ENCODE data around the gene ELMO1.

Gene ELMO1

DNA sequence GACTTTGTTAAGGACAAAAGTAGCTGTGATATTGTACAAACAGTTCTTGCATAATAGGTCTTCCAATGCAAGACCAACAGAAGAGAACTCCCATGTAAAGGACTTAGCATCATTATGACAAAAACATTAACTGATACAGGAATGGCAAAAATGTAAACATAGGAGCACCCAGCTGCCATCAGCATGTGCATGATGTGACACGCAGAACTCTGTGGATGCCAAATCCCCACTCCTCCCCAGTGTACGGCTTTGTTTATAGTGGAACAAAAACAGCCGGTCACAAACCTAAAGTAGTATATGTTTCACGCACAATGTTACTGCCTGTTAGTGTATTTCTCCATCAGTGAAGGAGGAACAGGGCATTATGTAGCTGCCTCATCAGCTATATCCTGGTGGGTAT lies 408.3 kb downstream of the ELMO1 start:
- no peak for DNase-seq

DNA sequence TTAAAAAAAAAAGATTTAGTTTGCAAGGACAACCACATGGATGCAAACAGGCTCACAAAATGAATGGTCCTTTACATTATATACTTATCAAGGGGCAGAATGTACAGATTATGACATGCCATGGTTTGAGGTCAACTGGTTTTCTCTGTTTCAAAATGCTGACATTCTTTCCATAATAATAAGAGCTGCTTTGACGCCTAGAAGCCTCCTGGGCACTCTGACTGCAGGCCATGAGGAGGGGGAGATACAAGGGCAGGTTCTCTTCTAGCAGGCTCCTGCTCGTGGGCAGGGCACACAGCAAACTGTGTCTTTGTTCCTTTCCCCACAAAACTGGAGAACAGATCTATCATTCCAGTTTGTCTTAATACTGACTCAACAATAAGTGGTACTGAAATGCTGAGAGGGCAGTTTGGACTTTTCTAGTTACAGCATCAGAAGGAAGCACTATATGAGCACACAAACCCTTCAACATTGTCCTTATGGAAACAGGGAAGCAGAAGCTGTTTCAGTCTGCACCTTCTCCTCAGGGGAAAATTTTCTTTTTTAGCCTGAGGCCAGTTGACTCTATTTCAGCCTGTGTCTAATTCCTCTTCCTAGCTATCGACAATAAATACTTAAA lies 409.4 kb downstream of the ELMO1 start:
- DNase-seq = no peak

DNA sequence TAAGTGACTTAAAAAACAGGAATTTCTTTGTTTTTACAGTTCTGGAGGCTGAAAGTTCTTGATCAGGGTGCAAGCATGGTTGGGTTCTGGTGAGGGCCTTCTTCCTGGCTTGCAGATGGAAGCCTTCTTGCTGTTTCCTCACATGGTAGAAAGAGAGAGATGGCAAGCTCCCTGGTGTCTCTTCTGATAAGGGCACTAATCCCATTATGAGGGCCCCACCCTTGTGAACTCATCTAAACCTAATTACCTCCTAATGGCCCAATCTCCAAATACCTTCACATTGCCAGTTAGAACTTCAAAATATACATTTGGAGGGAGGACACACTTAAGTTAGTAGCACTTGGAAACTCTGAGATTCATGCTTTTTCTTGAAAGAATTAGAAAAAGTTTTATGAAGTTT lies 410.0 kb downstream of the ELMO1 start:
- no peak for DNase-seq

DNA sequence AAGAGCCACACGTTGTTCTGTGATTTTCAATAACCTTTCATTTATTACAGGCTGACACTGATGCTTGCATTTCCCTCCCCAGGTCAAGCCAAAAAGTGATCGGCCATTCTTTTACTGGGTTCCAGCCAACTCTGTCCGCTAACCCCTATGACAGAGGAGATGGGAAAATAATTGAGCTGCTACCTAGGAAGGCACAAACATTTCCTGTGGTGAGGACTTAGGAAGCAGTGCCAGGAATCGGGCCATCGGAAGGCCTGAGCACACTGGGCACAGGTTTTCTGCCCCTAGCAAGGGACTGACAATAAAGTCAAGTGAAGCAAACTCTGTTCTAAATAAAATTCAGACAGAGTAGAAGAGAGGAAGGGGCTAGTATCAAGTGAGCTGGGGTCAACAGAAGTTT lies 411.4 kb downstream of the ELMO1 start:
- DNase-seq = no peak

DNA sequence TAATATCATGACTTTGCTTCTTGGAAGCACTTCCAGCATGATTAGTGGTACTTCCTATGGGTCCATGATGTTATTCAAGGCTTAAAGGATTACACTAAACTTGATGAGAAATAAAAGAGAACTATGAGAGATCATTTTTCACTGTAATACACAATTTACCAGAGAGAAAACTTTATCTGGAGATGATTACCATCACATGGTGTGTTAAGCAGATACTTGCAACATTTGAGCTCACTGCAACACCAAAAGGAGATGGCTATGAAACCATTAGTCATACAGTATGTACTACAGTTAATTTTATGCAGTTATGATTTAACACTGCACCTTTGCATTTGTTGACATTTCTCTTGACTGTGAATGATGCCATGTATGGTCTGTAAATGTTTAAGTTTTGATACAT lies 413.0 kb downstream of the ELMO1 start:
- DNase-seq = peak; percentile 15

DNA sequence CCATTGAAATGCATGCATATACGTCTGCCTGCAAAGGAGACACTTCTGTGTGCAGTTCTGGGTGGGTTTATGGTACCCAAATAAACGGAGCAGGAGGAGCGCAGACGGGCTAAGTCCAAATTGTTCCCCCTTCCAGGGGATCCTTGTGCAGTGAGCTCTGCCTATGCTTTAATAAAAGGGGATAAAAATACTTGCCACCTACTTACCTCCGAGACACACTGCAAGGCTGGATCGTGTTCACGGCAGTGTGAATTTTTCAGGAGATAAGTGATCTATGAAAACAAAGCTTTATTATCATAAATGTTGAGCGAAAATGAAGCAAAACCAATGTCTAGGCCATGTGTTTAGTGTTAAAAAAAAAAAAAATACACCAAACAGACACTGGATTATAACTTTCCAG lies 415.5 kb downstream of the ELMO1 start:
- DNase-seq = no peak

DNA sequence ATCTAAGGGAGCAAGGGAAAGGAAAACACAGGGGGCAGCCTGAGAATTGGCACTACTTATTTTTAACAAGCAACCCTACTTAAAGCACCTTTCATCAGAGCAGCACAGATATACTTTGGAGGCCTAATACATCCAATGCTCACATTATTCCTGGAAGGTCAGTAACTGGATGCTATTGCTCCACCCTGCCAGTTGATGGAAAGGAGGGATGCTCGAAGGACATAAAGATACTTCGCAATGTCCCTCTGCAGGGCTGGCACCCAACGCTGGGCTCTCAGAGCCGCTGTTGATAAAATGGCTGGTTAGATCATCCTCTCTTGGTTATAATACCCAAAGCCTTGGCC lies 416.4 kb downstream of the ELMO1 start:
- no peak for DNase-seq

DNA sequence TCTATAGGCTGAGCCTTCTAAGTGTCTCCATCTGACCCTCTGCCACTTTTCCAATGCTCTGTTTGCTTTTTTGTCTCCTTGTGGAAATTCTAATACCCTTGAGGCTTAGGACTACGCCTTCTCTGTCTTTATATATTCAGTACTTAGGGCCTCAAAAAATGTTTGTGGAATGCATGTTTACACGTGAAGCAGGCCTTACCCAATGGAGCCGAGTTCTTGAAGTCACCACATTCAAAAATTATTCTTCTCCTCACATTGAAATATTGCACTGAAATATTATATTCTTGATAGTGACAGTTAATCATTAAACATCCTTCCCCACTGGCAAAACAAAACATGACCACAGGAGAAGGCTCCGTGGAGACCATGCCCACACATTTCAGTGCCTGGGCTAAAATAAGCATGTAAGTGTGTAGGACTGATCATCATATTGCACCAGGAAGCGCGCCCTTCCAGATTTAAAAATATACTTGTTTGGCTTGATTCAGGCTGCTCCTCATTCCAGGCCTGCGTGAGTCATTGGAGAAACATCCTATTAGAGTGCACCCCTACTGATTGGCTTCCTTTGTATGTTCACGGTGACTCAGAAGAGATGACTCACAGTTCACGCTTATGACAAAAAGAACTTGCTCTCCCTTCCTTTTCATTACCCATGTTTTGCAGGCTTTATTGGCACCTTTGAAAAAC lies 416.9 kb downstream of the ELMO1 start:
- DNase-seq = peak; percentile 86

DNA sequence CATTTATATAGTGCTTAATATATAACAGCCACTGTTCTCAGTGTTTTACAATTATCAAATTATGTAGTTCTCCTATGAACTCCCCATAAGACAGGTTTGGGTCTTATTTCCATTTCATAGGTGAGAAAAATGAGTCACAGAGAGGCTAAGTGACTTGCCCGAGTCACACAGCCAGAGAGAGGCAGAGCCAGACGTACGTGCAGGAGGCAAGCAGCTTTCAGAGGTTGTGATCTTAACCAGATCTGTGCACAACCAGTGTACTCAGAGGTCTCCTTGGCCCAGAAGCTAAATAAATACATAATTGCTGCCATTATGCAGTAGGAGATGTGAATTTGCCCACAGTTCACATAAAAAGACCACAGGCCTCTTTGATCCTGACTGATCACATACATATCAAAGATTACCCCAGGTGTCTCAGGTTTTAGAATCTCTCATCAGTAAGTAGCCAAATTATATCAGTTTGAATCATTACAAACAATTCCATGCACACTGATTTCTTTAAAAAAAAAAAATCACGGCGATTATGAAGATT lies 419.7 kb downstream of the ELMO1 start:
- peak; percentile 71 for DNase-seq

DNA sequence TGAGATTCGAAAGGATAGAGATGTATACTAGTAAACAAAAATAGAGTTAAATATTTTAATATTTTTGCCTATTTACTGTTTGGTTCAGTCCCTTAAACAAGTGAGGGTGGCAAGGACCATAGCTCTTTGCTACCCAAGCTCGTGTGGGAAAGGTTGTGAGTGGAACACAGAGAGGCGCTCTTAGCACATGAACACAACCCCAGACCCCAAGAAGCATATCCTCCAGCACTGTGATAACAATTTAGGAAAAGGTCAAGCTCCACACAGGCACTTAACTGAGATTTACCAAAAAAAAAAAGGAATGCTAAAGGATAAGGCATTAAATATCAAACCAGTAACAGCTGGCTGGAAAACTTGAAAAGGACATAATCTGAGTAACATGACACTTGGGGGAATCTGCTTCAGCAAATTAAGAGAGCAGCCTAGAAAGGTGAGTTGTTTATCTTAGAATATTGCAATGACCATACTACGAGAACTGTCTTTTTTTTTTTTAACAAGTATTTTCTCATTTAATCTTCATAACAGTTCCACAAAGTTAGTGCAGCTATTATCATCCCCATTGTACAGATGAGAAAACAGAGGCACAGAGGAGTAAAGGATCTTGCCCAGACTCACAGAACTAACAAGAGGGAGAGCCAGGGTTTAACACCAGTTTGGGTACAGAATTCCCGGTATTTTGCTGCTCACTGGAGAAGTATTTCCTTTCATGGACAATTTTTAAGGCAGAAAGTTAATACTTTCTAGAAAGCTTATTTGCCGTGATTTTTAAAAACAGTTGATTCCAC lies 420.9 kb downstream of the ELMO1 start:
- no peak for DNase-seq

DNA sequence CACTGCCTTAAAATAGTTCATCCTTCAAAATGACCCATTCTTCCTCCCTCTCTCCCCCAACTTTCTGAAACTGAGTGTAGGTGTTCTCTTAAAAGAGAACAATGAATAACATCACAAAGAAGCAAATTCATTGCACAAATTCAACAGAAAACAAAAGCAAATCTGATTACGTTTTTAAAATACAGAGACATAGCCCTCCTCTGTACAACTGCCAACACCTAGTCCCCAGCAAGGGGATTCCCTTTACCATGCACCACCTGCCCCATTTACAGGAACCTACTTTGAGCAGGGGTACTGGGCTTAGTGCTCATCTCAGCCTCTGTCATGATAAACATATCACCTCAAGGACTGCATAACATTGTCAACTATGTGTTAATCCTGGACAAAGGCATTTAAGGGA lies 421.6 kb downstream of the ELMO1 start:
- no peak for DNase-seq

DNA sequence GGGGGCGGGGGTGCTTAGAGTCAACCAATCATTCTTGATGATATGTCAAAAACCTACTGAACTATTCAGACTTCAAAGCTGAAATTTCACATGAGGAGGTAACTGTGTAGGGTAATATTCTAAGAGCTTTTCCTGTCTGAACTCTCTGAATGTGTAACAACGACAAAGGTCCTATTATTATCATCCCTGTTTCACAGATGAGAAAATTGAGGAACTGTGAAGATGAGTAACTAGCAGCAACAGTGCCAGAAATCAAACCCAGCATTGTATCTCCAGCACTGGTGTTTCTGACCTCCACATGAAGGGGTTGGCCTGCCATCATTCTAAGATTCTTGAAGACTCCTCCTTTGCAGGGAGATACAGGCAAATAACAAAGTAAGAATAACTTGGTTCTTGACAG lies 429.7 kb downstream of the ELMO1 start:
- DNase-seq = no peak

DNA sequence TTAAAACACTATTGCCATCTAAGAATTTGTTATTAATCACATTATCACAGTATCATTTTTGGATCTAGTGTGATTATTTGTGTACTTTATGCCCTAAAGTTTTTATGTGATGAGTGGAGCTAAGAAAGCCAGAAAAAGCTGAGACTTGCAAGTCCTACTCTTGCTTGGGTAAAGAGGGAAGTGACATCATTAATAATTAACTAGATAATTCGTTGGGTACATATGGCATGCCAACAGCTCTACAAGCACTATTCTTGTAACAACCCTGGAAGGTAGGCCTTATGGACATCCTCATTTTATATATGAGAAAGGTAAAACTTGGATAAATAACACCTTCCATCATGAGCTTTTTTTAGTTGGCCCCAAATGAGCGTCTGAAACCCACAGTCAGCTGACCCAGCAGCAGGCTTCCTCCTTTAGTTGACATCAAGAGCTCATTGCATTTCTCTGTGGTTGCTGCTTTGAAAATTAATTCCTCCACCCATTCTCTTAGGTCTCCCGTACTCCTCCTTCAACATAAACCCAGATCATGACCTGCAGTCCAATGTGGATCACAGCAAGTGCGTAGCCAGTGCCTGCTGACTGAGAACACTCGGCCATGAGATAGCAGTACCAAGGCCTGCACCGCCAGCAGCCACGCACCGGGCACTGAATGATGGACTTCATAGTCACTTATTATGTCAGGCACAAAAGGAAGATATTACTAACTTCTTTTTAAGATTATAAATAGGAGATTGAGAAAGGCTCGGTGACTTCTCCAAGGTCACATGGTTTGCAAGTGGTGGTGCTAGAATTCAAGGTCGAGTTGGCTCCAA lies 432.4 kb downstream of the ELMO1 start:
- DNase-seq = no peak

DNA sequence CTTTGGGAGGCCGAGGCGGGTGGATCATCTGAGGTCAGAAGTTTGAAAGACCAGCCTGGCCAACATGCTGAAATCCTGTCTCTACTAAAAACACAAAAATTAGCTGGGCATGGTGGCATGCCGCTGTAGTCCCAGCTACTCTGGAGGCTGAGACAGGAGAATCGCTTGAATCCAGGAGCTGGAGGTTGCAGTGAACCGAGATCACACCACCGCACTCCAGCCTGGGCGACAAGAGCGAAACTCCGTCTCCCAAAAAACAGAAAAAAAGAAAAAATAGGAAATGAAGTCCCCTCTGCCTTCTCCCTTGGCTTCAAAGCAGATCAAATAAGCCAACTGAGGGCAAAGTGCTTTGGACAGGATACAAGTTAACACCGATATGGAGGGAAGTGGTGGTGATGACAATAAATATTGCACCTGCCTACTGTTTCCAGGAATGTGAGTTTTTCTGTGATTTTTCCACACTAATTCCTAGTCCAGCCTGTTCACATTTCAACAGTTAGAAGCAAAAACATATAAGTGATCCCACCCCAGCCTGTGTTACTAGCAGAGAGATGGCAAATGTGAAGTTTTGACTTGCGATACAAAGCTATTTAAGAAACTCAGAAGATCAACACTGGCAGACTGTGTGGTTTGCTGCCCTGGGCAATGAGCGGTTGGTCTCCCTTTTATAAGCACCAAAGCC lies 433.2 kb downstream of the ELMO1 start:
- no peak for DNase-seq

DNA sequence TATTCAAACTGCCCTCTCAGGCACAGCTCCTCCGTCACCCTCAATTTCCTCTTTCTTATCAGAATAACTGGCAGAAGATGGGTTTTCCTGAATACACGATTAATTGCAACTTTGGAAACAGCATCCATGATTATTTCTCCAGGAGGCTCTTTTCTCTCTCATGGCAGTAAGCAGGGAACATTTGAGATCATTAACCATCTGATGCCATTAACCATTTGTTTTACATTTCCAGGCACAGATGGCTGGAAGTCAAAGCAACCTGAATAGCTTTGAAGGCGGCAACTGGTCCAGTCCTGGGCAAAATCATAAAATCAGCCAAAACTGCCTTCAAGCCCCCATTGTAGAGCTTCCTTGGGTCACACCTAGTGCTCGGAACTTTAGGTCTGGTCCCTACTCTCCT lies 434.9 kb downstream of the ELMO1 start:
- DNase-seq = no peak

DNA sequence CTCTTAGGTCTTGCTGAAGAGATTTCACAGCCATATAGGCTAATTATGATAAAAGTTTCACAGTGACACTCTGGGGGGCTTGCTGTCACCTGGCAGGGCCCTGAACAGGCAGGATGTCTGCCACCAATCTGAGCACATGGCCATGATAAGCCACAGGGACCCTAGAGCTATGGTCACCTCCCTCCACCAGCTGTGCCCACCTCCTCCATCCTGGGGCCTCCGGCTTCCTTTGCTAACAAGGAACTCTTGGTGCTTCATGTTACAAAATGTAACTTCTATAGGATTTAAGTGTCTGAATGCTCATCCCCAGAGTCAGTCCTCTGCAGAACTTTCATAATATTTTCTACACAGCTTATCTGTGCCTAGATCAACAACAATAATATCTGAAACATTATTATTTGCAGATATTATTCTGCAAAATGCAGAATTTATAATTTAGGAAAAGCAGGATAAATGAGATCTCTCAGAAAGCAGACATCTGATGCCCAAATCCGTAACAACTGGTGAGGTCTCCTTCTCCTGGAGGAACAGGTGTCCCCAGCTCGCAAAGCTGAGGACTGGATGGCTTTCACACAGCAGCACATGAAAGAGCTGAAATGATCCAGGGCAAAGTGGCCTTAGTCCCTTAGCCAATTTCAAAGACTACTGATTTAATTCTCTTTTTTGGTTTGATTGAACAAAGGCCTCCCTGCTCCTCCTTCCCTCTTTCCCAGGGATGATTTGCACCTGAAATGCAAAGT lies 437.3 kb downstream of the ELMO1 start:
- no peak for DNase-seq

DNA sequence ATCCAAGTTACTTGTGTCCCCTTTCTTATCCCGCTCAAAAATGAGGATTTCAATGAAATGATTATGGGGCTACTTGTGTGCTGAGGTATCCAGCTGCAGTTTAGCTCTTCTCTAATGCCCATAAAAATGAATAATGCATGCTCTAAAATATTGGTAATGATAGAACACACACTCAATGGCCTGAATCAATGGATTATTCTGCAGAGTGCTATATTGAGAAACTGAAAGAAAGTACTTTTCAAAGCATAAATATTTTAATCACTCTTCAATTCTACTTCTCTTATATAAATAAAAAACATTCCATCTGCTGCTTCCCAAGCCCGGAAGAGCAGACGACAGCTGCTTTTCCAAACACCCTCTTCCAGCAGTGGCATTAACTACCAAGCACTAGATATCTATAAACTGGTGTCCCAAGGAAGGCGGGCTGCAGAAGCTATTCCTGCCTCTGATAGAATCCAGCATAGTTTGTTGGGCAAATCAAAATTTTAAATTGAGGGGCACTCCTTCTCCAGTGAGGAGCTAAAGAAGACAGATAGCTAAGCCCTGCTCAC lies 439.5 kb downstream of the ELMO1 start:
- DNase-seq = no peak

DNA sequence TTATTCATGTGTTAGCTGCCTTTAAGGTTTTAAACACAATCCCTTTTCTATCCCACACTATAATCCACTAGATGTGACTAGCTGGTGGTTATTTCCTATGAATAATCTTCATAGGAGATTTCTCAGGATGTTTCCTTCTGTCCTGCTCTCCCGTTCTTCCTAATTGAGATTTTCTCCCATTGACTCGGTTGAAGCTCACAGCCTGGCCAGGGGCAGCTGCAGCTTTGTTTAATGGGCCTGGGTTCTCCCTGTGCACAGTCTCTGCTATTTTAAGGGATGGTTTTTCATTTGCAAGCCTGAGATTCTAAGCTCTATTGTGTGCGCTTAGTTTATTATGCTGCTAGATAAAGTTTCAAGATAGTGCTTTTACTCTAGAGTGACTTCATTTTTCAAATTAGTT lies 441.0 kb downstream of the ELMO1 start:
- DNase-seq = no peak

DNA sequence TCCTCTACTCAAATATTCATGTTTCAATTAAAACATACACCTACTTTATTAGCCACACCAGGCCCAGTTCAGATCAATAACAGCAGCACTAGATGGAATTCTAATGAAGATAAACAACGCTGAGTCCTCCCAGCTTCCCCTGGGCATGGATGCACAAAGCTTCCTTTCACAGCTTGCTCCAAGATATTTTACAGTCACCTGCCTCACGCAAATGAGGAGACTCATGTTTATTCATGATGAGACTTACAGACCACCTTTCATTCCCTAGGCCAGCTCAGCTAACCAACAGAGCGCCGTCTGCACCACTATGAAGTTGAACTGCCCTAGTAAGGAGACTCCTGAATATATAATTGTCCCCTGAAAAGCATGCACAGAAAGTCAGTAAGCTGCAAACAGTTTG lies 441.4 kb downstream of the ELMO1 start:
- no peak for DNase-seq

DNA sequence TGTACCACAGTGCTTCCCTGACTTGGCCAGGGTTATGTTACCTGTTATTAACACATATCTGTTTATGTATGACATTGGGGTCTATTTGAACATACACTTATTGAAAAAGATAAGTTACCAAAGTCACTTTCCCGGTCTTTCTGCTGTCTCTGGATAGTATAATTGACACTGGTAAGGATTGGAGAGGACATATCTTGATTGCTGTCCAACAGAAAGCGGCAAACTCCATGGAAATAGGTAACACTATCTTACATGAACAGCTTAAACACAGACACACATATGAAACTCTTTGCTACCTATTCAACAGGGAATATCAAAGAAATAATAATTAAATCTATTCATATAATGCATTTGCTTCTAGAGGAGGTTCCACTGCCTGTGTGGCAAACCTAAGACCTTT lies 441.9 kb downstream of the ELMO1 start:
- DNase-seq = no peak

DNA sequence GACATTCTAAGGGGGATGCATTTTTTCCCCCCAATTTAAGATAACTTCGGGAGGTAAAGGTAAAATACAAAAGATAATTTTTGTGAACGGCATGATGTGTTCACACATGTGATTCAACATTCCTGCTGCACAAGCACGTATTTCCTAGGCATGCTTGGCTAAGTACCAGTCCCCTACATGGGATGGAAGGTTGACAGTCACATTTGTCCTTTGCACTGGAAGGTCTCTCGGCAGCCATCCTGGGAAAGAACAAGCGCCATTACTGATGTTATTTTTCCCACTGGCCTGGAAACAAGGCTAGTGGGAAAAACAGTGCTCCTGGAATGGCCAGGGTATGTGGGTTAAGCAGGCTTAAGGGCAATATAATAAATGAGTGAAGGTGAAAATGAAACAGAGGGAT lies 448.2 kb downstream of the ELMO1 start:
- DNase-seq = no peak

All from activated CD4-positive, alpha-beta T cell treated with anti-CD3 and anti-CD28 coated beads, Interleukin-2, amount 50 U/mL, for 16 hours (primary cell).